CD4-positive, alpha-beta T cell treated with Interferon gamma for 1 hour (primary cell): ENCODE measurements around the gene S100A3.

Experiments
- DNase-seq: peaks from one replicate; pipeline ENCODE4 v3.0.0-alpha.2; 2020

S100A3 gene

GRCh38 chr1:153547560-153548551, 1.2 kb downstream of the S100A3 start:
- DNase-seq = no peak

- no peak for DNase-seq
Measured at GRCh38 chr1:153546796-153547559, 2.1 kb downstream of the S100A3 start.

- DNase-seq = no peak
Measured at GRCh38 chr1:153546371-153546770, 2.7 kb downstream of the S100A3 start.

GRCh38 chr1:153545067-153546055, 3.7 kb downstream of the S100A3 start, which contains the start of gene S100A4:
TSS of gene S100A4 (minus strand) at chr1:153545806. CDS start at chr1:153544794, 1,012 bp downstream.
- peak; percentile 80 for DNase-seq

GRCh38 chr1:153544453-153545066, 4.5 kb downstream of the S100A3 start:
- DNase-seq = no peak

GRCh38 chr1:153543736-153544135, 5.3 kb downstream of the S100A3 start:
- DNase-seq = no peak

- no peak for DNase-seq
Measured at GRCh38 chr1:153542956-153543711, 5.9 kb downstream of the S100A3 start.

GRCh38 chr1:153541641-153542590, 7.1 kb downstream of the S100A3 start:
- DNase-seq = no peak

- peak; percentile 54 for DNase-seq
Measured at GRCh38 chr1:153540394-153541361, 8.4 kb downstream of the S100A3 start, which contains the start of gene S100A5. TSS of gene S100A5 (minus strand) at chr1:153540934. CDS start at chr1:153540191, 743 bp downstream.

GRCh38 chr1:153539395-153540093, 9.5 kb downstream of the S100A3 start:
- DNase-seq = no peak

GRCh38 chr1:153538315-153538821, 10.7 kb downstream of the S100A3 start:
- no peak for DNase-seq

GRCh38 chr1:153537376-153537730, 11.7 kb downstream of the S100A3 start:
- no peak for DNase-seq

GRCh38 chr1:153536671-153537375, 12.2 kb downstream of the S100A3 start:
- no peak for DNase-seq

- peak; percentile 86 for DNase-seq
Measured at GRCh38 chr1:153536012-153536670, 12.9 kb downstream of the S100A3 start.

GRCh38 chr1:153535242-153536011, 13.6 kb downstream of the S100A3 start, which contains the start of gene S100A6:
TSS of gene S100A6 (minus strand) at chr1:153535991. CDS start at chr1:153535339, 652 bp downstream.
- peak; percentile 47 for DNase-seq

- DNase-seq = no peak
Measured at GRCh38 chr1:153534925-153535241, 14.2 kb downstream of the S100A3 start.
